Kidney epithelial cell (primary cell): Measurements from ENCODE around the gene TMEM30B. TPM values are rescaled to one million over a fixed set of nuclear protein-coding genes. Genes with fewer than 3 reads are reported as not detected.

Source experiments
- DNase-seq: peaks from one replicate; pipeline ENCODE4 v3.0.0-alpha.2; 2010; ENCODE audit warnings: low read depth
- H3K27me3 ChIP-seq: 2 replicates; pipeline ENCODE4 v1.6.0; 2011; ENCODE audit warnings: low read length; ENCODE audit not compliant: control insufficient read depth, insufficient read depth
- H3K36me3 ChIP-seq: 2 replicates; pipeline ENCODE4 v1.5.1; 2011; ENCODE audit warnings: low read length; ENCODE audit not compliant: control insufficient read depth, insufficient read depth
- H3K4me3 ChIP-seq: 2 replicates; pipeline ENCODE4 v1.5.1; 2011; ENCODE audit warnings: low read depth, mild to moderate bottlenecking, control low read depth, low read length
- total RNA-seq: library from RNA; depleted of rRNA; stranded (reverse); fragments of >200 nt; gene quantifications from 2 replicates; pipeline ENCODE4 v1.2.3, GENCODE V29; 2015
- TF ChIP-seq, protein P1 (sequence below): IDR thresholded peaks from 2 replicates; pipeline ENCODE4 v1.5.1; 2011; ENCODE audit warnings: mild to moderate bottlenecking, moderate library complexity, low read length, control low read depth, inconsistent platforms; ENCODE audit not compliant: insufficient read depth, poor library complexity, severe bottlenecking

TMEM30B gene
- total RNA-seq, result 11.3 and 14.1 TPM in 2 replicates

DNA sequence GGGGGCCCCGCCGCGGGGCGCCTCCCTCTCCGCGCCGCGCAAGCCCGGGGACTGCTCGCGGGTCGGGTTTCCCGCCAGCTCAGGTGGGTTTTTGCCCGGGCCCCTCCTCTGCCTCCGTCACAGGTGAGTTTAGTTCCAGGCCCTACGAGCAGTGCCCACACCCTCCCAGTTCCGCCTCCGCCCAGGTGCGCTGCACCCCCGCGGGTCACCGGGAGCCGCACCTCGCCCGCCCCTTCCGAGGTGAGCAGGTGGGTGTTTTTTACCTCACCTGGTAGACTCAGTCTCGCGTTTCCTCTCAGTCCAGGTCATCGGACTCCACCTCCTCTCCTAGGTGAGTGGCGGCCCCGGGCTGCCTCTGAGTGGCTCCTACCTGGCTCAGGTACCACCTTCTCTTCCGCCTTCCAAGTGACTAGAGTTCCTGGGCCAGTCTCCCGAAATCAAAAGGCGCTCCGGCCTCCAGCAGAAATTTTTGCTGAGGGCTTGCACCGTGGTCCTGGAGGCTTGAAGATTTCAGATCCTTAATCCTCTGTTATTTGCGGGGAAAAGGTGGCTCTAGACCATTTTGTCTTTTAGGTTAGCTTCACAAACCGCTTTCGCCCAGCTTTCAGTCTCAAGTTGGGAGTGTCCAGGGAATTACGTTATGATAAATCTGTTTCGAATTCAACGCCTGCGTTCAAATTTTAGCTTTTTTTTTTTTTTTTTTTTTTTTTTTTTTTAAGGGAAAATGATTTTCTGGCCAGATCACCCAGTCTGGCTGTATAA lies at the start of gene TMEM30B:
TSS of gene TMEM30B (minus strand) at position 153 of the 762 bp plus-strand sequence. CDS start 191 bp downstream, outside the sequence.
- Histone ChIP-seq H3K36me3 (no peaks in the 10 kb centered on the region), H3K4me3 (peak within 1 kb of the TSS; percentile 51), H3K27me3 (peaks cover 21% of the 10 kb centered on the region)
- TF ChIP-seq, protein P1, sequence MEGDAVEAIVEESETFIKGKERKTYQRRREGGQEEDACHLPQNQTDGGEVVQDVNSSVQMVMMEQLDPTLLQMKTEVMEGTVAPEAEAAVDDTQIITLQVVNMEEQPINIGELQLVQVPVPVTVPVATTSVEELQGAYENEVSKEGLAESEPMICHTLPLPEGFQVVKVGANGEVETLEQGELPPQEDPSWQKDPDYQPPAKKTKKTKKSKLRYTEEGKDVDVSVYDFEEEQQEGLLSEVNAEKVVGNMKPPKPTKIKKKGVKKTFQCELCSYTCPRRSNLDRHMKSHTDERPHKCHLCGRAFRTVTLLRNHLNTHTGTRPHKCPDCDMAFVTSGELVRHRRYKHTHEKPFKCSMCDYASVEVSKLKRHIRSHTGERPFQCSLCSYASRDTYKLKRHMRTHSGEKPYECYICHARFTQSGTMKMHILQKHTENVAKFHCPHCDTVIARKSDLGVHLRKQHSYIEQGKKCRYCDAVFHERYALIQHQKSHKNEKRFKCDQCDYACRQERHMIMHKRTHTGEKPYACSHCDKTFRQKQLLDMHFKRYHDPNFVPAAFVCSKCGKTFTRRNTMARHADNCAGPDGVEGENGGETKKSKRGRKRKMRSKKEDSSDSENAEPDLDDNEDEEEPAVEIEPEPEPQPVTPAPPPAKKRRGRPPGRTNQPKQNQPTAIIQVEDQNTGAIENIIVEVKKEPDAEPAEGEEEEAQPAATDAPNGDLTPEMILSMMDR, result no peak
- DNase-seq, result no peak

GRCh38 chr14:61330511-61330910 lies 49.4 kb upstream of the TMEM30B start:
- TF ChIP-seq, protein P1, result no peak
- Histone ChIP-seq H3K27me3 (no peaks in the 10 kb centered on the region), H3K4me3 (no peak overlapping the region), H3K36me3 (no peaks in the 10 kb centered on the region)
- DNase-seq, result no peak

DNA sequence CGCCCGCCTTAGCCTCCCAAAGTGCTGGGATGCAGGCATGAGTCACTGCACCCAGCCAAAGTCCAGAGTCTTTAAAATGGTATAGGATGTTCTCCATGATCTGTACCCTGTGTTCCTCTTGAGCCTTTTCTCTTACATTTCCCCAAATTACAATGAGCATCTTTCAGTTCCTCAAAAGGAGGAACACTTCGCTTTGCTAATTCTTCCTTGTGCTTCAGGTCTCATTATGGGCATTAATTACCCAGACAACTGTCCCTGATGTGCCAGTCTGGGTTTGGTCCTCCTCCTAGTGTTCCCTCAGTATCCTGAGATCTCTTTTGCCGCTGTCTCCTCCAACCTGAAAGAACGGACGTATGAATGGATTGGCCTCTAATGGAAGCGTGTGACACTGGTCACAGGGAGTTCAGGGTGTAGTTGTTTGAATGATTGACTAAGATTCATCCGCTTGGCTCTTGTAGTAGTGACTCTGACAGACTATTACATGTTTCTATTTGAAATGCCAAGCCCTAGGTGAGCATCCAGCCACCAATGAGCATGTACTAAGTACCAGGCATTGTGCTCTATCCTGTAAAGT lies 48.4 kb upstream of the TMEM30B start:
- Histone ChIP-seq H3K36me3 (no peaks in the 10 kb centered on the region), H3K27me3 (no peaks in the 10 kb centered on the region), H3K4me3 (no peak overlapping the region)
- TF ChIP-seq, protein P1, result no peak
- DNase-seq, result no peak

DNA sequence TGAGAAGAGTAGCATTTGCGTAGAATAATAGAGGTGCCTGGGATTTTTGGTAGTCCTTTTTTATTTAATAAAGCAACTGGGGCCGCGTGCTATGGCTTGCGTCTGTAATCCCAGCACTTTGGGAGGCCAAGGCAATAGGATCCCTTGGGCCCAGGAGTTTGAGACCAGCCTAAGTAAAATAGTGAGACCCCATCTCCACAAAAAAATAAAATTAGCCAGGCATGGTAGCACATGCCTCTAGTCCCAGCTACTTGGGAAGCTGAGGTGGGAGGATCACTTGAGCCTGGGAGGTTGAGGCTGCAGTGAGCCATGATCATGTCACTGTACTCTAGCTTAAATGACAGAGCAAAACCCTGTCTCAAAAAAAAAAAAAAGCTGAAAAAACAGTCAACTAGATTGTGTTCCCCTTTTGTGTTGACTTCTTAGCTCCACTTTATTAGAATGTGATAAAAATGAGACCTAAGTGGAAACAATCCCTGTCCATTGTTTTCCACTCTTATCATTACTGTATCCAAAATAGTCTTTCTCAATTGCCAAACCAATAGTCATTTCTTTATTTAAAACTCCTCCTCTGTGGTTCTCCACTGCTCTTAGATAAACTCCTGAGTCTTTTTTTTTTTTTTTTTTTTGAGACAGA lies 47.6 kb upstream of the TMEM30B start:
- H3K4me3 ChIP-seq, result no peak overlapping the region
- no peaks in the 10 kb centered on the region for H3K27me3 ChIP-seq
- TF ChIP-seq, protein P1, result no peak
- DNase-seq, result no peak
- no peaks in the 10 kb centered on the region for H3K36me3 ChIP-seq

GRCh38 chr14:61326847-61327246 lies 45.7 kb upstream of the TMEM30B start:
- TF ChIP-seq, protein P1, result no peak
- Histone ChIP-seq H3K27me3 (peaks cover 14% of the 10 kb centered on the region), H3K36me3 (no peaks in the 10 kb centered on the region), H3K4me3 (no peak overlapping the region)
- no peak for DNase-seq
